GM10266 (cell line): ENCODE measurements around the gene CNNM3.
A peak's percentile ranks its signal among the peaks of the same experiment; 100 is the strongest.

ENCODE experiments used
- DNase-seq: peaks from one replicate; pipeline ENCODE4 v3.0.0; 2012; ENCODE audit errors: extremely low spot score
- TF ChIP-seq, protein P1 (sequence below): IDR thresholded peaks from 2 replicates; pipeline ENCODE4 v1.5.1; 2012; ENCODE audit warnings: mild to moderate bottlenecking, low read depth; ENCODE audit not compliant: control insufficient read depth, insufficient read depth; ENCODE audit errors: missing control alignments

The CNNM3 gene

DNA sequence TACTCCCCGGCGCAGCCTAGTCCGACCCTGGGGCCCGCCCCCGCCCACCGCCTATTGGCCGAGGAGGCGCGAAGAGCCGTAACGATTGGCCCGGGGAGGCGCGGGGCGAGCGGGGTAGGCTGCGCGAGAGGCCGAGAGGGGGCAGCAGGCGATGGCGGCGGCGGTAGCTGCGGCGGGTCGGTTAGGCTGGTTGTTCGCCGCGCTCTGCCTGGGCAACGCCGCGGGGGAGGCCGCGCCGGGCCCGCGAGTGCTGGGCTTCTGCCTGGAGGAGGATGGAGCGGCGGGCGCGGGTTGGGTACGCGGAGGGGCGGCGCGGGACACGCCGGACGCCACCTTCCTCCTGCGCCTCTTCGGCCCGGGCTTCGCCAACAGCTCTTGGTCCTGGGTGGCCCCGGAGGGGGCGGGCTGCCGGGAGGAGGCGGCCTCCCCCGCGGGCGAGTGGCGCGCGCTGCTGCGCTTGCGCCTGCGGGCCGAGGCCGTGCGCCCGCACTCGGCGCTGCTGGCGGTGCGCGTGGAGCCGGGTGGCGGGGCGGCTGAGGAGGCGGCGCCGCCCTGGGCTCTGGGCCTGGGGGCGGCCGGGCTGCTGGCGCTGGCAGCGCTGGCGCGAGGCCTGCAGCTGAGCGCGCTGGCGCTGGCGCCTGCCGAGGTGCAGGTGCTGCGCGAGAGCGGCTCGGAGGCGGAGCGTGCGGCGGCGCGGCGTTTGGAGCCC lies at the start of gene CNNM3:
Gene CNNM3, plus strand, starts transcription at position 142 of the 709 bp plus-strand sequence. Its CDS starts 10 bp downstream, at position 152.
- peak; percentile 100 for DNase-seq

DNA sequence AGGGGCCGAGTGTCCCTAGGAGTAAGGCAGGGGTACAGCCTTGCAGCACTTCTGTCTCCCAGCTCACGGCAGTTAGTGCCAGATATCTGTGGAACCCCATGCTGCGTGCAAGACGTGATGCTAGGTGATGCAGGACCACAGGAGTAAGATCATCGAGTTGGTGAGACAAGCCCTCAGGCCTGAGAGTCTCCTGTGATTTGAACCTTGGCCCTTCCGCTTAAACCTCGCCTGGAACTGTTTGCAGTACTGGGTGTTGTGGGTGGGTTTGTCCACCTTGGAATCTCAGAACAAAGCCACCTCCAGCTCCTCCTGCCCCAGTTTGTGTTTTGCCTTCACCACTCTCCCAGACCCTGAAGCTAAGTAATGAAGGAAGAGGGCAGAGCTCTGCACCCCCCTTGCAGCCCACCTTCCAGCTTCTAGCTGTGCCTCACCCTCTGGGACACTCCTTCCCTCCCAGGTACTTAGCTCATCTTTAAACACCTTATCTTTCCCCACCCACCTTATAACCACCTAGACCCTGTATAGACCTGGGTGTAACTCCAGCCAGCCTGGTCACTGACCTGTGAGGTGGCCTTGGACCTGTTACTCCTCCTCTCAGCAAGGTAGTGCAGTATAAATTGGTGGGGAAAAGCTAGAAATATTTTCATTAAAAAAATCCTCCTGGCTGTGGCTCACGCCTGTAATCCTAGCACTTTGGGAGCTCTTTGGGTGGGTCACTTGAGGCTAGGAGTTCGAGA lies 48.8 kb upstream of the CNNM3 start:
- DNase-seq: no peak
- TF ChIP-seq, protein P1, sequence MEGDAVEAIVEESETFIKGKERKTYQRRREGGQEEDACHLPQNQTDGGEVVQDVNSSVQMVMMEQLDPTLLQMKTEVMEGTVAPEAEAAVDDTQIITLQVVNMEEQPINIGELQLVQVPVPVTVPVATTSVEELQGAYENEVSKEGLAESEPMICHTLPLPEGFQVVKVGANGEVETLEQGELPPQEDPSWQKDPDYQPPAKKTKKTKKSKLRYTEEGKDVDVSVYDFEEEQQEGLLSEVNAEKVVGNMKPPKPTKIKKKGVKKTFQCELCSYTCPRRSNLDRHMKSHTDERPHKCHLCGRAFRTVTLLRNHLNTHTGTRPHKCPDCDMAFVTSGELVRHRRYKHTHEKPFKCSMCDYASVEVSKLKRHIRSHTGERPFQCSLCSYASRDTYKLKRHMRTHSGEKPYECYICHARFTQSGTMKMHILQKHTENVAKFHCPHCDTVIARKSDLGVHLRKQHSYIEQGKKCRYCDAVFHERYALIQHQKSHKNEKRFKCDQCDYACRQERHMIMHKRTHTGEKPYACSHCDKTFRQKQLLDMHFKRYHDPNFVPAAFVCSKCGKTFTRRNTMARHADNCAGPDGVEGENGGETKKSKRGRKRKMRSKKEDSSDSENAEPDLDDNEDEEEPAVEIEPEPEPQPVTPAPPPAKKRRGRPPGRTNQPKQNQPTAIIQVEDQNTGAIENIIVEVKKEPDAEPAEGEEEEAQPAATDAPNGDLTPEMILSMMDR: no peak

More for the DNA sequence above, at the start of gene CNNM3:
- TF ChIP-seq, protein P1: no peak

DNA sequence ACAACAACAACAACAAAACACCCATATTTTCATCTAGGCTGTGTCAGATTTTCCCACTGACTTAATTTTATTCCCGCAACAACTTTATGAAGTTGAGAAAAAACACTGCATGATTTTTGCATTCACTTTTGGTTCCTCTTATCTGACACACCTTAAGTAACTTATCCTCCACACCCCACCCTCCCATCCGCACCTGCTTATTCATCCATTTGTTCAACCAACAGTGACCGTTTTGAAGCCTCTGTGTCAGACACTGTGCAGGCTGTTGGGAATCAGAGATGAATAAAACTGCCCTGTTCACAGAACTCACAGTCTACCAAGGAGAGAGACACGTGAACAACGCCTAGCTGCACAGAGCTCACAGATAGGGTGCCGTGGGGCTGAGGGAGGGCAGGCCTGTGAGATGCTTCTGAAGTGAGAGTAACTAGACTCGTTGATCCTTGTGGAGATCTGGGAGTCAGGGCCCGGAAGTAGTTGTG lies 47.9 kb upstream of the CNNM3 start:
- TF ChIP-seq, protein P1: no peak
- DNase-seq: peak; percentile 40

DNA sequence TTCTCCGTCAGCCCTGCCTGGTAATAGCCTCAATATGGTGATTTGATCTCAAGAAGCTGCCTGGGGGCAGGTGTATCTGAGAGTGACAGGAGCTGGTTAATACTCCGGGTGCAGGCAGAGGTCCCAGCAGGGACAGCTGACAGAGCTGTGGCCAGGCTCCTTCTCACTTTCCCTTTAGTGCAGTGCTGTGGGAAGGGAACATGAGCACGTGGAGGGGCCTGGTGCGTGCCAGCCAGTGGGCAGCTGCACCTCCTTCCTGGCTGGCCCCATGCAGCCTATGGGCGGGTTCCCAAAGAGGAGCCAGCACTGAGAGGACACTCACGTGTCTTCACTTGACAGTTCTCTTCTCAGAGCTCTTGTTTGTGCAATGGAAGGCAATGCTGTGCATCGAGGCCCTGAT lies 46.3 kb upstream of the CNNM3 start:
- TF ChIP-seq, protein P1: no peak
- DNase-seq: no peak

DNA sequence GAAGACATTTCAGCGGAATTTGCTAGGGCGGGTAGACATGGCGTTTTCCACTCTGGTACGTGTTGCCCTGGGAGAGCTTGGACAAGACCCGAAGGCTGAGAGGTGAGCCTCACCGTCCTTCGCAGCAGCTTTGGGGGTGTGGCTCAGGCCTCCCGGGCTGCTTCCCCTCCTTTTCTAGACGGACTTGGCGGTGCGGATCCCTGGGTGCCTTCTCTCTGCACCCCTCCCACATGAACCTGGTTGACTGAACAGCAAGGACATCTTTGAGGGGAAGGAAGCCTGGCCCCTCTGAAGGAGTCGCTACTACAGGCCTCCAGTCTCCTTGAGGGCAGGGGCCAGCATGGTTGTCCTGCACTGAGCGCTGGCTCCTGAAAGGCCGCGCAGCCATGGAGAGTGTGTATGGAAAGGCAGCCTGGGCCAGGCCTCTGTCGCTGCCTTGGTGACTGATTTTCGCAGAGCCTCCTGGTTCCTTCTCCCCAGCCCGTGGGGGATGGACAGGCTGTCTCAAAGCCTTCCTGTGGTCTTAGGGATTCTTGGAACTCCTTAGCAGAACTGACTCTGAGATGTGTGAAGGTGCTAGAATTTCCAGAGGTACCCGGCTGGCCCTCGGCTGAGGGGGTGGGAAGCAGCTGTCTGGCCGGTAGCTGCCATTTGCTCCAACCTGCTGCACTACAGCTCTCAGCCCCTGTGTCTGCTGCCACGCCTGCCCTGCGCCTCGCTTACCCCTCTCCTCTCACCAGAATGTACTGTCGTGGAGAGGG lies 45.4 kb upstream of the CNNM3 start:
- TF ChIP-seq, protein P1: no peak
- DNase-seq: no peak

DNA sequence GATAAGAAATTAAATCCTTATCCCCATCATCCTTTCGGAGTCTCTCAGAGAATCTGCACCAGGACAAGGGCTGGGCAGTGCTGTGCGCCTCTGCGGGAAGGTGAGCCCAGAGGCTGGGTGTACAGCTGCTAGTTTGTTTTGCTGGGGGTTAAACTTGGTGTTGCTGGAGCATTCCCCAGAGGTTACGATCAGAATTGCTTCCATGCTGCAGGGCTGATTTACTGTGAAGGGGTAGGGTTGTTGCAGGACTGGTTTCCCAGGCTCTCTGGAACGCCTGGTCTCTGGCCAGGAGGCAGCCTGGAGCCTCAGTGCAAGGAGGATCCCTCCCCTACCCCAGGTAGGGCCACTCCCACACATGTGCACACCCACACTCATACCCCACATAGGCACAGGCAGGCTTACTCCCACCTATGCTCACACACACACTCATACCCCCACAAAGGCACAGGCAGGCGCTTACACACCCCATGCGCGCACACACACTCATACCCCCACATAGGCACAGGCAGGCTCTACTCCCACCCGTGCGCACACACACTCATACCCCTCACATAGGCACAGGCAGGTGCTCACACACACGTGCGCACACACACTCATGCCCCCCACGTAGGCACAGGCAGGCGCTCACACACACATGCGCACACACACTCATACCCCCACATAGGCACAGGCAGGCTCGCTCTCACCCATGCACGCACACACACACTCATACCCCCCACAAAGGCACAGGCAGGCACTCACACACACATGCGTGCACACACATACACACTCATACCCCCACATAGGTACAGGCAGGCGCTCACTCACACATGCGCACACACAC lies 44.1 kb upstream of the CNNM3 start:
- no peak for DNase-seq

More for the DNA sequence above, 44.1 kb upstream of the CNNM3 start:
- TF ChIP-seq, protein P1: no peak
